A549 (cell line): ENCODE data around the gene HOXA2. TPM values are rescaled to one million over a fixed set of nuclear protein-coding genes. Genes with fewer than 3 reads are reported as not detected.
A peak's percentile ranks its signal among the peaks of the same experiment; 100 is the strongest.

Experiments
- ATAC-seq, 2 experiments: fragments of 200-7000 bp in 1 of 2; fragments of >200 bp in 1 of 2; cut with Nextera tagmentation in 1 of 2; cut with Tn5 transposase in 1 of 2; 3 replicates each; pipeline versions ENCODE4 v1.8.0 to v1.9.1; 2018 to 2020; ENCODE audit warnings: mild to moderate bottlenecking in 1 of 2, moderate library complexity in 1 of 2
- CTCF ChIA-PET: fragments of 300-600 bp; sonication (Branson Sonifier 250); formaldehyde crosslinking; extraction: SDS; loops from one replicate; lab custom pipeline; 2021; ENCODE audit warnings: antibody characterized with exemption, inconsistent platforms; lab: Yijun Ruan, JAX
- POLR2A ChIA-PET: fragments of 350-600 bp; formaldehyde crosslinking; extraction: SDS; loops from one replicate; lab custom pipeline; 2021; ENCODE audit warnings: antibody characterized with exemption, inconsistent platforms; lab: Yijun Ruan, JAX
- DNase-seq, 2 experiments: peaks; one replicate each; pipeline versions ENCODE4 v3.0.0 to v3.0.0-alpha.2; 2011 to 2016; ENCODE audit warnings: low read depth in 1 of 2, low spot score in 1 of 2
- FAIRE-seq: peaks from 2 replicates; lab custom pipeline; 2011; peaks lifted over from hg19 to GRCh38; lab: Jason Lieb, UNC
- H3K27ac ChIP-seq, 2 experiments: fragments of >200 bp; sonication (Bioruptor Twin); formaldehyde crosslinking; 3 replicates each; pipeline ENCODE4 v1.5.1; 2016 to 2017
- H3K4me1 ChIP-seq: fragments of >200 bp; sonication (Bioruptor Twin); formaldehyde crosslinking; 3 replicates; pipeline ENCODE4 v1.6.1; 2016
- H3K4me2 ChIP-seq: fragments of >200 bp; sonication (Bioruptor Twin); formaldehyde crosslinking; 3 replicates; pipeline ENCODE4 v1.6.1; 2016
- H3K4me3 ChIP-seq: fragments of >200 bp; sonication (Bioruptor Twin); formaldehyde crosslinking; 3 replicates; pipeline ENCODE4 v1.5.1; 2016
- H3K9me3 ChIP-seq: fragments of >200 bp; sonication (Bioruptor Twin); formaldehyde crosslinking; 3 replicates; pipeline ENCODE4 v1.6.1; 2016
- CEBPB ChIP-seq, 2 experiments: fragments of >200 bp in 1 of 2; sonication (Bioruptor Twin) in 1 of 2; formaldehyde crosslinking in 1 of 2; IDR thresholded peaks; 2 replicates each; pipeline ENCODE4 v1.6.1; 2012 to 2016
- CHD2 ChIP-seq: fragments of 150-350 bp; IDR thresholded peaks from 2 replicates; pipeline ENCODE4 v1.6.1; 2014; ENCODE audit warnings: low read length; ENCODE audit not compliant: partially characterized antibody
- EHF ChIP-seq: fragments of 250-450 bp; sonication (Bioruptor Pico); IDR thresholded peaks from 2 replicates; pipeline ENCODE4 v1.5.0; 2020; ENCODE audit warnings: mild to moderate bottlenecking
- EP300 ChIP-seq, 2 experiments: fragments of >200 bp; sonication (Bioruptor Twin); formaldehyde crosslinking; IDR thresholded peaks; 2 replicates in 1 of 2; 3 replicates in 1 of 2; pipeline ENCODE4 v1.6.1; 2016 to 2017
- FOXS1 ChIP-seq: fragments of 250-450 bp; sonication (Bioruptor Pico); IDR thresholded peaks from 2 replicates; pipeline ENCODE4 v1.5.0; 2020; ENCODE audit warnings: mild to moderate bottlenecking, moderate library complexity
- GATA3 ChIP-seq: IDR thresholded peaks from 2 replicates; pipeline ENCODE4 v1.6.1; 2012; ENCODE audit warnings: borderline replicate concordance
- HOXA7 ChIP-seq: fragments of 250-450 bp; sonication (Bioruptor Pico); IDR thresholded peaks from 2 replicates; pipeline ENCODE4 v1.5.0; 2020; ENCODE audit warnings: mild to moderate bottlenecking, moderate library complexity
- HOXB13 ChIP-seq: fragments of 250-450 bp; sonication (Bioruptor Pico); IDR thresholded peaks from 2 replicates; pipeline ENCODE4 v1.5.0; 2020; ENCODE audit warnings: low read depth, mild to moderate bottlenecking, moderate library complexity
- HOXB5 ChIP-seq: fragments of 250-450 bp; sonication (Bioruptor Pico); IDR thresholded peaks from 2 replicates; pipeline ENCODE4 v1.5.0; 2020; ENCODE audit warnings: mild to moderate bottlenecking, moderate library complexity
- JUN ChIP-seq, 2 experiments: fragments of >200 bp; sonication (Bioruptor Twin); formaldehyde crosslinking; IDR thresholded peaks; 2 replicates in 1 of 2; 3 replicates in 1 of 2; pipeline ENCODE4 v1.6.1; 2016 to 2017
- JUNB ChIP-seq: fragments of >200 bp; sonication (Bioruptor Twin); formaldehyde crosslinking; IDR thresholded peaks from 2 replicates; pipeline ENCODE4 v1.6.1; 2016
- KDM1A ChIP-seq: fragments of 200-600 bp; sonication (generic); IDR thresholded peaks from 2 replicates; pipeline ENCODE4 v1.6.1; 2016; ENCODE audit warnings: low read depth, mild to moderate bottlenecking
- MAFK ChIP-seq: fragments of 450-650 bp; IDR thresholded peaks from 2 replicates; pipeline ENCODE4 v1.6.1; 2014; ENCODE audit not compliant: partially characterized antibody
- PHF8 ChIP-seq: fragments of 200-600 bp; sonication (generic); IDR thresholded peaks from 2 replicates; pipeline ENCODE4 v1.6.1; 2016; ENCODE audit warnings: low read depth, mild to moderate bottlenecking, antibody characterized with exemption, moderate library complexity, borderline replicate concordance
- POLR2A ChIP-seq: IDR thresholded peaks from 2 replicates; pipeline ENCODE4 v1.6.1; 2012; ENCODE audit warnings: mild to moderate bottlenecking, low read length
- RAD21 ChIP-seq, 2 experiments: fragments of >200 bp in 1 of 2; sonication (Bioruptor Twin) in 1 of 2; formaldehyde crosslinking in 1 of 2; IDR thresholded peaks in 1 of 2; conservative IDR thresholded peaks in 1 of 2; 2 replicates in 1 of 2; 3 replicates in 1 of 2; pipeline ENCODE4 v1.6.1; 2012 to 2018; ENCODE audit warnings: inconsistent platforms in 1 of 2
- RARB ChIP-seq: fragments of 250-450 bp; sonication (Bioruptor Pico); IDR thresholded peaks from 2 replicates; pipeline ENCODE4 v1.8.0; 2021; ENCODE audit warnings: mild to moderate bottlenecking, moderate library complexity
- RFX5 ChIP-seq: fragments of 450-650 bp; IDR thresholded peaks from 2 replicates; pipeline ENCODE4 v1.7.1; 2014; ENCODE audit warnings: antibody characterized with exemption, mild to moderate bottlenecking, moderate library complexity
- TFCP2L1 ChIP-seq: fragments of 250-450 bp; sonication (Bioruptor Pico); IDR thresholded peaks from 2 replicates; pipeline ENCODE4 v1.5.0; 2021; ENCODE audit warnings: mild to moderate bottlenecking
- TP53 ChIP-seq: fragments of 250-450 bp; sonication (Bioruptor Pico); IDR thresholded peaks from 2 replicates; pipeline ENCODE4 v1.5.0; 2021; ENCODE audit warnings: mild to moderate bottlenecking, moderate library complexity
- ZC3H11A ChIP-seq: fragments of 450-650 bp; IDR thresholded peaks from 2 replicates; pipeline ENCODE4 v1.6.1; 2014; ENCODE audit warnings: antibody characterized with exemption, mild to moderate bottlenecking
- ZFP36 ChIP-seq: fragments of 450-650 bp; IDR thresholded peaks from 2 replicates; pipeline ENCODE4 v1.6.1; 2014; ENCODE audit warnings: borderline replicate concordance; ENCODE audit not compliant: partially characterized antibody
- WGBS: methylation state at CpG from one replicate; pipeline ENCODE4 v1.1.6; 2017; ENCODE audit errors: missing lambda C conversion rate; 5-methylcytosine and 5-hydroxymethylcytosine counted together
- polyA plus RNA-seq, 4 experiments: library from polyadenylated mRNA; depleted of rRNA in 3 of 4; stranded (reverse); fragments of >200 nt; fragmentation: RNase III in 1 of 4; extraction: RNeasy Plus Mini Kit Qiagen cat#74134 plus additional on column Dnase treatment in 1 of 4; gene quantifications; 2 replicates in 3 of 4; 3 replicates in 1 of 4; pipeline ENCODE4 v1.2.3, GENCODE V29; 2011 to 2017
- TF ChIP-seq, protein P1 (sequence below): fragments of 200-600 bp; sonication (generic); IDR thresholded peaks from 2 replicates; pipeline ENCODE4 v1.6.1; 2016; ENCODE audit warnings: antibody characterized with exemption, mild to moderate bottlenecking, moderate library complexity
- TF ChIP-seq, protein P2 (sequence below): IDR thresholded peaks from 2 replicates; pipeline ENCODE4 v1.6.1; 2012
- TF ChIP-seq, protein P3 (sequence below): IDR thresholded peaks from 2 replicates; pipeline ENCODE4 v1.6.1; 2012
- TF ChIP-seq, protein P4 (sequence below): fragments of >200 bp; sonication (Bioruptor Twin); formaldehyde crosslinking; IDR thresholded peaks from 2 replicates; pipeline ENCODE4 v1.6.1; 2016

Gene HOXA2
- polyA plus RNA-seq, 2 of the 4 experiments (the other 2 are of a cell fraction), result 1.3 to 2.1 TPM

DNA sequence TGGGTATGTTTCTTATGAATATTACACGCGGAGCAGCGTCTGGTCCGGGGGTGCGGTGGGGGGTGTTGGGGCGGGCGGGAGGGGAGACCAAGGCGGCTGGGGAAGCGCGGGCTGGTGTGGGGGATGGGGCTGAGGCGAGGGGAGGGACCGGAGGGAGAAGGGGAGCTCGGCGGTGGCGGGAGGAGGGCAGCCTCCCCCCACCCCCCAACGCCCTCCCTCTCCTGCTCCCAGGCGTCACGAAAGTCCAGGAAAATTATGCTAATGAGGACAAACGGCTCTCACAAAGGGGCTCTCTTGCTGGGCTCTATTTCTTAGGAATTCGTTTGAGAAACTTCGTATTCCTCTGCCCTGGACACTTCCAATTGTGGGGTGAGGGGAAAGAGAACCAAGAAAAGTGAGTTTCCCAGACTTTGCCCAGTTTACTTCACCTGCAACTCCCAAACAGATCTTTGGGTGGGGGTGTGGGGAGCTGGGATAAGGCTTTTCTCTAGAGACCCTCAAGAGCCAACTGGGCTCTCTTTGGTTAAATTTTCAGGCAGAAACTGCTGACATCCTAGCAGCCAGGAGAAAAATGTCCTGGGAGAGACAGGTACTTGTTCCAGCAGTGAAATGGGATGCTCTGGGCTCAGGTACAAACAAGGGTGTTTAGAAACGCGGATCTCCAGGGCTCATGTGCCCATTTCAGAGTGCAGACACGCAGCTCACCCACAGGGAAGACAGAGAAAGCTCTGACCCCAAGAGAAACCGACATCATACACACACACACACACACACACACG is 11.7 kb upstream of the HOXA2 start:
- peaks cover 58% of the 10 kb centered on the region for H3K4me1 ChIP-seq
- DNase-seq (peak; percentile 73 to 80), ATAC-seq (peak; percentile 52 to 54), FAIRE-seq (no peak)
- H3K4me2 ChIP-seq, result peak overlapping the region; percentile 88
- TF ChIP-seq RFX5 (no peak), JUN (IDR thresholded peaks at IDR 0.05) (peak in 1 of 2 experiments; percentile 70; a peak in 2 of 5 replicates), RARB (CRISPR knock-in tag) (no peak)
- CTCF ChIA-PET, result interaction anchor here (0.9 to 2.0 kb wide), 6 partner anchors 9 to 424 kb away, joined by 3 to 10 read pairs (median 5); partner anchors contain the start of gene HOXA4
- 0% methylated on average over 14 of the region's 26 CpGs for WGBS
- H3K9me3 ChIP-seq, result no peaks in the 10 kb centered on the region
- POLR2A ChIA-PET, result interaction anchor here (0.5 to 5.1 kb wide), 13 partner anchors 8 to 939 kb away, joined by 3 to 34 read pairs (median 5); partner anchors contain the start of genes HOXA1, HOXA4 and SKAP2
- H3K4me3 ChIP-seq, result peak overlapping the region; percentile 72
- H3K27ac ChIP-seq, result peak overlapping the region; percentile 92 to 98

DNA sequence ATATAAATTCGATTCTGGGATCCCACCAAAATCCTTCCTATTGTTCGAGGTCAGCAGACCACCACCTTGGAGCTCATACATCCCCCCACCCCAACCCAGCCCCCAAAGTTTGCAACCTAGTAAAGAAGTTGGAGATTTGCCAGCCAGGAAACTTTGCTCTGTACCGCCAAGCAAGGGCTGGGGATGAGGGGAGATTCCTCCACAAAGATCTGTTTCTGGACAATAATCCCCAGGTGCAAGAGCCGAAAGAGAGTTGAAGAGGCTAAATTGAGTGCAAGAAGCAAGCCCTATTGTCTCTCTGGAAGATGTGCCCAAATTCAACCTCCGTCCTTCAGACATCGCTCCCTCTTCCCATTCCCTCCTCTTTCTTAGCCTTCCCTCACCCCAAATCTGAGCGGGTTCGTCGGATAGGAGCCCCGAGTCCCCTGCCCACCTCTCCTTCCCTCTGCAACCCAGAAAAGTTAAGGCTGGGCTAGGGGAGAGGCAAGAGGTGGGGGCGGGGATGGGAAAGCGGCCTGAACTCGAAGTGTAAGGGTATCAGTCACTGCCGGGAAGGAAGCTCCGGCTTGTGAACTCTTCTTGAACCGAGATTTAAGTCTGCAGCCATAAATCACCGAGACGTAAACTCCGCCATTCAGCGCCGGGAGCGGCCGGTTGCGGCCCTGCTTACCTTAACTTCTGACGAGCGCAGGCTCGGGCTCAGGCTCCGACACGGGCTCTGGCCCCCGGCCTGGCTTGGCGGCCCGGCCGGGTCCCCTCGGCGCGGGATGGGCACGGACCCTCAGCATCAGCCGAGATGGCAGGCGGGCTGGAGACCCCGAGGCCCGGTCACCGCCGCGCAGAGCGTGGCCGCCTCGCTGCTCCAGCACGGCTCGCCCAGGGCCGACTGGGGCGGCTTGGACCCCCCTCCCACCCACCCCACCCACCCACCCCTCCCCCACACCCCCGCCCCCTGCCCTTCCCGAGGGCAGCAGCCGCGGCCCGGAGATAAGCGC is 10.8 kb upstream of the HOXA2 start:
- Histone ChIP-seq H3K9me3 (no peaks in the 10 kb centered on the region), H3K4me1 (peaks cover 49% of the 10 kb centered on the region), H3K27ac (peak overlapping the region; percentile 92 to 98), H3K4me2 (peak overlapping the region; percentile 88), H3K4me3 (peak overlapping the region; percentile 72)
- 3% methylated on average over 22 of the region's 57 CpGs for WGBS
- TF ChIP-seq KDM1A (no peak), HOXB5 (CRISPR knock-in tag) (peak; percentile 91), CHD2 (no peak), TFCP2L1 (no peak), FOXS1 (CRISPR knock-in tag) (no peak), EP300 (IDR thresholded peaks at IDR 0.05) (no peak), POLR2A (peak; percentile 8), HOXA7 (CRISPR knock-in tag) (no peak), RARB (CRISPR knock-in tag) (peak; percentile 89; the same call in 1 of the 2 replicates), EHF (0 out of 2 replicates have a peak, but pooled peaks have one; percentile 32), RAD21 (conservative IDR thresholded peaks at IDR 0.05 in 1 of 2, IDR thresholded peaks at IDR 0.05 in 1 of 2) (0 out of 5 replicates have a peak, but pooled peaks of 1 of the 2 experiments have one; percentile 21), ZFP36 (no peak), PHF8 (peak; percentile 76), GATA3 (peak; percentile 24; the same call in 1 of the 2 replicates), MAFK (no peak), TP53 (CRISPR knock-in tag) (no peak), JUNB (no peak), ZC3H11A (no peak), CEBPB (IDR thresholded peaks at IDR 0.05) (no peak), HOXB13 (CRISPR knock-in tag) (no peak), JUN (IDR thresholded peaks at IDR 0.05) (peak; percentile 53 to 75; a peak in 3 of 5 replicates)
- TF ChIP-seq, protein P1, sequence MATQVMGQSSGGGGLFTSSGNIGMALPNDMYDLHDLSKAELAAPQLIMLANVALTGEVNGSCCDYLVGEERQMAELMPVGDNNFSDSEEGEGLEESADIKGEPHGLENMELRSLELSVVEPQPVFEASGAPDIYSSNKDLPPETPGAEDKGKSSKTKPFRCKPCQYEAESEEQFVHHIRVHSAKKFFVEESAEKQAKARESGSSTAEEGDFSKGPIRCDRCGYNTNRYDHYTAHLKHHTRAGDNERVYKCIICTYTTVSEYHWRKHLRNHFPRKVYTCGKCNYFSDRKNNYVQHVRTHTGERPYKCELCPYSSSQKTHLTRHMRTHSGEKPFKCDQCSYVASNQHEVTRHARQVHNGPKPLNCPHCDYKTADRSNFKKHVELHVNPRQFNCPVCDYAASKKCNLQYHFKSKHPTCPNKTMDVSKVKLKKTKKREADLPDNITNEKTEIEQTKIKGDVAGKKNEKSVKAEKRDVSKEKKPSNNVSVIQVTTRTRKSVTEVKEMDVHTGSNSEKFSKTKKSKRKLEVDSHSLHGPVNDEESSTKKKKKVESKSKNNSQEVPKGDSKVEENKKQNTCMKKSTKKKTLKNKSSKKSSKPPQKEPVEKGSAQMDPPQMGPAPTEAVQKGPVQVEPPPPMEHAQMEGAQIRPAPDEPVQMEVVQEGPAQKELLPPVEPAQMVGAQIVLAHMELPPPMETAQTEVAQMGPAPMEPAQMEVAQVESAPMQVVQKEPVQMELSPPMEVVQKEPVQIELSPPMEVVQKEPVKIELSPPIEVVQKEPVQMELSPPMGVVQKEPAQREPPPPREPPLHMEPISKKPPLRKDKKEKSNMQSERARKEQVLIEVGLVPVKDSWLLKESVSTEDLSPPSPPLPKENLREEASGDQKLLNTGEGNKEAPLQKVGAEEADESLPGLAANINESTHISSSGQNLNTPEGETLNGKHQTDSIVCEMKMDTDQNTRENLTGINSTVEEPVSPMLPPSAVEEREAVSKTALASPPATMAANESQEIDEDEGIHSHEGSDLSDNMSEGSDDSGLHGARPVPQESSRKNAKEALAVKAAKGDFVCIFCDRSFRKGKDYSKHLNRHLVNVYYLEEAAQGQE, result no peak
- TF ChIP-seq, protein P2, sequence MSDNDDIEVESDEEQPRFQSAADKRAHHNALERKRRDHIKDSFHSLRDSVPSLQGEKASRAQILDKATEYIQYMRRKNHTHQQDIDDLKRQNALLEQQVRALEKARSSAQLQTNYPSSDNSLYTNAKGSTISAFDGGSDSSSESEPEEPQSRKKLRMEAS, result no peak; the same call in 1 of the 2 replicates
- TF ChIP-seq, protein P3, sequence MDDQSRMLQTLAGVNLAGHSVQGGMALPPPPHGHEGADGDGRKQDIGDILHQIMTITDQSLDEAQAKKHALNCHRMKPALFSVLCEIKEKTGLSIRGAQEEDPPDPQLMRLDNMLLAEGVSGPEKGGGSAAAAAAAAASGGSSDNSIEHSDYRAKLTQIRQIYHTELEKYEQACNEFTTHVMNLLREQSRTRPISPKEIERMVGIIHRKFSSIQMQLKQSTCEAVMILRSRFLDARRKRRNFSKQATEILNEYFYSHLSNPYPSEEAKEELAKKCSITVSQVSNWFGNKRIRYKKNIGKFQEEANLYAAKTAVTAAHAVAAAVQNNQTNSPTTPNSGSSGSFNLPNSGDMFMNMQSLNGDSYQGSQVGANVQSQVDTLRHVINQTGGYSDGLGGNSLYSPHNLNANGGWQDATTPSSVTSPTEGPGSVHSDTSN, result 0 out of 2 replicates have a peak, but pooled peaks have one; percentile 57
- TF ChIP-seq, protein P4, sequence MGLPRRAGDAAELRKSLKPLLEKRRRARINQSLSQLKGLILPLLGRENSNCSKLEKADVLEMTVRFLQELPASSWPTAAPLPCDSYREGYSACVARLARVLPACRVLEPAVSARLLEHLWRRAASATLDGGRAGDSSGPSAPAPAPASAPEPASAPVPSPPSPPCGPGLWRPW, result no peak
- DNase-seq, result peak; percentile 56 to 90
- FAIRE-seq, result no peak
- CTCF ChIA-PET, result interaction anchor here (1.0 to 1.3 kb wide), 2 partner anchors 17 to 258 kb away, joined by 3 read pairs; partner anchors contain the start of gene HOXA4
- ATAC-seq, result peak; percentile 60
- POLR2A ChIA-PET, result interaction anchor here (0.6 to 5.1 kb wide), 8 partner anchors 9 to 940 kb away, joined by 3 to 34 read pairs (median 4); partner anchors contain the start of genes HOXA1 and SKAP2
